HepG2 (cell line): ENCODE data around the gene TNFAIP2. TPM values are rescaled to one million over a fixed set of nuclear protein-coding genes. Genes with fewer than 3 reads are reported as not detected.

ENCODE experiments used
- ATAC-seq: fragments of 200-7000 bp; cut with Tn5 transposase; 3 replicates; pipeline ENCODE4 v1.9.1; 2020; ENCODE audit warnings: mild to moderate bottlenecking, moderate library complexity
- BruUV-seq: library from RNA; stranded (reverse); fragments of 400-500 nt; replicated peaks from 2 replicates; lab custom pipeline; 2021; lab: Mats Ljungman, UMichigan
- CTCF ChIA-PET: fragments of 300-600 bp; formaldehyde crosslinking; extraction: SDS; loops from one replicate; lab custom pipeline; 2021; ENCODE audit warnings: low total read pairs, inconsistent platforms, low intra/inter-chr PET ratio; lab: Yijun Ruan, JAX
- POLR2A ChIA-PET: fragments of 350-600 bp; sonication (Branson Sonifier 250); formaldehyde crosslinking; loops from one replicate; lab custom pipeline; 2020; ENCODE audit warnings: antibody characterized with exemption, inconsistent platforms; lab: Yijun Ruan, JAX
- DNase-seq: peaks from one replicate; pipeline ENCODE4 v3.0.0-alpha.2; 2015; ENCODE audit warnings: low spot score
- FAIRE-seq: peaks from 3 replicates; lab custom pipeline; 2011; peaks lifted over from hg19 to GRCh38; lab: Jason Lieb, UNC
- H2AFZ ChIP-seq: one replicate; pipeline ENCODE4 v1.6.1; 2011; ENCODE audit warnings: low read length, inconsistent platforms
- H3K27ac ChIP-seq: fragments of 300-600 bp; 3 replicates; pipeline ENCODE4 v1.8.0; 2011; ENCODE audit warnings: mixed run types, mild to moderate bottlenecking, mixed read lengths, low read length, inconsistent platforms; ENCODE audit not compliant: insufficient read depth; ENCODE audit errors: extremely low read length
- H3K27me3 ChIP-seq, 2 experiments: fragments of 200-600 bp in 1 of 2; 2 replicates in 1 of 2; 3 replicates in 1 of 2; pipeline versions ENCODE4 v1.6.0 to v1.8.0; 2011; ENCODE audit warnings: low read length in 2 of 2, mild to moderate bottlenecking in 2 of 2, moderate library complexity in 2 of 2, inconsistent platforms in 1 of 2; ENCODE audit not compliant: insufficient read depth in 2 of 2, control insufficient read depth in 1 of 2
- H3K36me3 ChIP-seq, 2 experiments: fragments of 200-600 bp in 1 of 2; replicated peaks in 1 of 2; 2 replicates in 1 of 2; 3 replicates in 1 of 2; pipeline versions ENCODE4 v1.5.1 to v1.8.0; 2011; ENCODE audit warnings: low read length in 2 of 2, inconsistent platforms in 1 of 2; ENCODE audit not compliant: insufficient read depth in 2 of 2, control insufficient read depth in 1 of 2
- H3K4me1 ChIP-seq: 2 replicates; pipeline ENCODE4 v1.5.1; 2012; ENCODE audit warnings: low read length, inconsistent platforms; ENCODE audit not compliant: insufficient read depth
- H3K4me2 ChIP-seq: 2 replicates; pipeline ENCODE4 v1.6.0; 2011; ENCODE audit warnings: low read depth, low read length, inconsistent platforms
- H3K4me3 ChIP-seq, 3 experiments: fragments of 200-600 bp in 1 of 3; sonication (generic), shearing (Covaris generic) in 1 of 3; replicated peaks in 1 of 3; 2 replicates each; pipeline ENCODE4 v1.5.1; 2011 to 2016; ENCODE audit warnings: low read length in 3 of 3, inconsistent platforms in 2 of 3, low read depth in 2 of 3, mild to moderate bottlenecking in 2 of 3, control low read depth in 1 of 3, mixed read lengths in 1 of 3; ENCODE audit not compliant: insufficient read depth in 1 of 3
- H3K79me2 ChIP-seq: one replicate; pipeline ENCODE4 v1.6.1; 2011; ENCODE audit warnings: low read length, inconsistent platforms; ENCODE audit not compliant: insufficient read depth
- H3K9ac ChIP-seq: 2 replicates; pipeline ENCODE4 v1.6.0; 2011; ENCODE audit warnings: mild to moderate bottlenecking, low read depth, low read length, inconsistent platforms; ENCODE audit not compliant: insufficient read depth
- H3K9me3 ChIP-seq: 2 replicates; pipeline ENCODE4 v1.5.1; 2012; ENCODE audit warnings: mild to moderate bottlenecking, low read length
- H4K20me1 ChIP-seq: 2 replicates; pipeline ENCODE4 v1.6.0; 2011; ENCODE audit warnings: inconsistent platforms, mild to moderate bottlenecking, low read length, moderate library complexity; ENCODE audit not compliant: insufficient read depth
- NKX3-1 ChIP-seq: sonication (generic); formaldehyde crosslinking; IDR thresholded peaks from 2 replicates; pipeline ENCODE4 v1.5.0; 2020; ENCODE audit warnings: missing genetic modification reagents
- SAP130 ChIP-seq: IDR thresholded peaks from 2 replicates; pipeline ENCODE4 v1.6.1; 2016; ENCODE audit warnings: low read depth
- TP53 ChIP-seq: sonication (generic); formaldehyde crosslinking; conservative IDR thresholded peaks from 2 replicates; pipeline ENCODE4 v1.4.0; 2020; ENCODE audit warnings: missing genetic modification reagents
- ZFP82 ChIP-seq: sonication (generic); formaldehyde crosslinking; IDR thresholded peaks from 2 replicates; pipeline ENCODE4 v1.5.1; 2020; ENCODE audit warnings: mild to moderate bottlenecking, missing genetic modification reagents, borderline replicate concordance
- ZNF460 ChIP-seq: sonication (generic); formaldehyde crosslinking; IDR thresholded peaks from 2 replicates; pipeline ENCODE4 v1.5.1; 2020; ENCODE audit warnings: missing genetic modification reagents, mild to moderate bottlenecking, borderline replicate concordance
- ZNF746 ChIP-seq: sonication (generic); formaldehyde crosslinking; IDR thresholded peaks from 2 replicates; pipeline ENCODE4 v1.8.0; 2022; ENCODE audit warnings: mild to moderate bottlenecking, missing genetic modification reagents
- WGBS: methylation state at CpG from one replicate; pipeline ENCODE4 v1.1.6; 2017; ENCODE audit warnings: low lambda C conversion rate; 5-methylcytosine and 5-hydroxymethylcytosine counted together
- in situ Hi-C: cut with HindIII; loops from 2 replicates; pipeline ENCODE4 v1.10.0; 2017; ENCODE audit warnings: low pct_unique_long_range_greater_than_20kb; ENCODE audit not compliant: extremely low pct_ligation_motif_present
- intact Hi-C: fragments of 100-400 bp; cut with micrococcal nuclease; formaldehyde crosslinking; loops from one replicate; pipeline ENCODE4 v1.10.0; 2022; ENCODE audit not compliant: unreplicated experiment
- polyA plus RNA-seq, 8 experiments: library from polyadenylated mRNA; depleted of rRNA in 3 of 8; stranded (reverse) in 7 of 8; unstranded in 1 of 8; fragments of >200 nt; fragmentation: Illumina TruSeq in 4 of 8; extraction: Trizol in 4 of 8; gene quantifications; 2 replicates each; pipeline versions ENCODE4 v1.2.1 to v1.2.3, GENCODE V29; 2011 to 2016; ENCODE audit warnings: low read depth in 4 of 8, missing spikeins in 1 of 8, mixed read lengths in 1 of 8; ENCODE audit not compliant: insufficient read depth in 1 of 8
- total RNA-seq, 5 experiments: library from RNA; depleted of rRNA; stranded (reverse); fragments of >200 nt; fragmentation: Illumina TruSeq; extraction: Trizol; gene quantifications; 2 replicates each; pipeline ENCODE4 v1.2.3, GENCODE V29; 2016; ENCODE audit warnings: low read depth in 1 of 5
- TF ChIP-seq, protein P1 (sequence below): sonication (generic); formaldehyde crosslinking; conservative IDR thresholded peaks from 2 replicates; pipeline ENCODE4 v1.8.0; 2022; ENCODE audit warnings: missing genetic modification reagents
- TF ChIP-seq, protein P2 (sequence below): IDR thresholded peaks from 2 replicates; pipeline ENCODE4 v1.6.1; 2016; ENCODE audit warnings: mild to moderate bottlenecking
- TF ChIP-seq, protein P3 (sequence below): sonication (generic); formaldehyde crosslinking; IDR thresholded peaks from 2 replicates; pipeline ENCODE4 v1.9.0; 2021; ENCODE audit warnings: missing genetic modification reagents, borderline replicate concordance
- TF ChIP-seq, protein P4 (sequence below): sonication (generic); formaldehyde crosslinking; IDR thresholded peaks from 2 replicates; pipeline ENCODE4 v1.4.0; 2020; ENCODE audit warnings: mild to moderate bottlenecking, missing genetic modification reagents, borderline replicate concordance
- TF ChIP-seq, protein P5 (sequence below): sonication (generic); formaldehyde crosslinking; IDR thresholded peaks from 2 replicates; pipeline ENCODE4 v1.5.0; 2020; ENCODE audit warnings: missing genetic modification reagents, mild to moderate bottlenecking, borderline replicate concordance

The TNFAIP2 gene
- total and polyA plus RNA-seq, 2 of the 13 experiments (the other 11 are each of a cell fraction or from before 2014, with no cell fraction given), result 0.46 to 1.5 TPM

DNA sequence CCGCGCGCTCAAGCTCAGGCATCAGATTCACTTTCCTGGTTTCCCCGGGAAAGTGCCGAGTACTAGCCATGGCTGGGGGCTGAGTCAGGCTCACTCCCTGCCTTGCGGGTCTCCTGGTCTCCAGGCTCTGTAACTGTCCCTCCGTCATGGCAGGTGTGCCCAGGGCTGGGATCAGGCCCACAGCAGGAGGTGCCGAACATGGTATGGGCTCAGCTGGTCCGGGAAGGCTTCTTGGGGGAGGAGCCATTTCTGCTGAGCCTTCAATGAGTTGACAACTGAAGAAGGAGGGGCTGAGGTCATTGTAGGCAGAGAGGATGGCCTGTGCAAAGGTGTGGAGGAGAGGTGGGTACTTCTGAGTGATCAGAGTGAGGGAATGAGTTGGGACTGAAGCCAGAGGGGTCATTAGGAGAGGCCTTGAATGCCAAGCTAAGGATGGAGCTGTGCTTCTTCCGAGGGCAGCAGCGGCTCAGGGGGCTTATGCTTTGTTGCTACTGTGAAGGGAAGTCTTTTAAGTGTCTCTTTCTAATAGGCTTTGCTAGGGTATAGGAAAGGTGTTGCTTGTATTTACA is 28.0 kb upstream of the TNFAIP2 start:
- intact Hi-C loops (no loop called here), in situ Hi-C loops (no loop called here)
- ChIA-PET CTCF (no interaction called here), POLR2A (interaction anchor here (0.8 to 2.6 kb wide), 5 partner anchors 9 to 239 kb away, joined by 3 to 39 read pairs (median 11); partner anchors contain the start of gene EIF5)
- FAIRE-seq, result no peak
- no peak for DNase-seq
- H4K20me1 ChIP-seq, result no peaks in the 10 kb centered on the region
- peak overlapping the region; percentile 82 to 94 (median 86) for H3K4me3 ChIP-seq
- peak overlapping the region; percentile 96 for H3K4me2 ChIP-seq
- peaks cover 0 to 6% of the 10 kb centered on the region in 2 experiments; a peak in 2 of 5 replicates for H3K27me3 ChIP-seq
- no peak for ATAC-seq
- H3K4me1 ChIP-seq, result peaks cover 85% of the 10 kb centered on the region
- H3K27ac ChIP-seq, result peak overlapping the region; percentile 84
- H3K9ac ChIP-seq, result peak overlapping the region; percentile 83
- peaks cover 22% of the 10 kb centered on the region for H3K79me2 ChIP-seq
- BruUV-seq, result no TSS peak
- H3K36me3 ChIP-seq, result no peaks in the 10 kb centered on the region
- WGBS, result 15% methylated on average over 5 of the region's 11 CpGs
- no peaks in the 10 kb centered on the region for H3K9me3 ChIP-seq
- H2AFZ ChIP-seq, result no peak overlapping the region
- TF ChIP-seq, protein P1, sequence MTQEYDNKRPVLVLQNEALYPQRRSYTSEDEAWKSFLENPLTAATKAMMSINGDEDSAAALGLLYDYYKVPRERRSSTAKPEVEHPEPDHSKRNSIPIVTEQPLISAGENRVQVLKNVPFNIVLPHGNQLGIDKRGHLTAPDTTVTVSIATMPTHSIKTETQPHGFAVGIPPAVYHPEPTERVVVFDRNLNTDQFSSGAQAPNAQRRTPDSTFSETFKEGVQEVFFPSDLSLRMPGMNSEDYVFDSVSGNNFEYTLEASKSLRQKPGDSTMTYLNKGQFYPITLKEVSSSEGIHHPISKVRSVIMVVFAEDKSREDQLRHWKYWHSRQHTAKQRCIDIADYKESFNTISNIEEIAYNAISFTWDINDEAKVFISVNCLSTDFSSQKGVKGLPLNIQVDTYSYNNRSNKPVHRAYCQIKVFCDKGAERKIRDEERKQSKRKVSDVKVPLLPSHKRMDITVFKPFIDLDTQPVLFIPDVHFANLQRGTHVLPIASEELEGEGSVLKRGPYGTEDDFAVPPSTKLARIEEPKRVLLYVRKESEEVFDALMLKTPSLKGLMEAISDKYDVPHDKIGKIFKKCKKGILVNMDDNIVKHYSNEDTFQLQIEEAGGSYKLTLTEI (CRISPR knock-in tag), result no peak
- TF ChIP-seq SAP130 (CRISPR knock-in tag) (peak; percentile 33; the same call in 1 of the 2 replicates), NKX3-1 (CRISPR knock-in tag) (no peak), ZFP82 (peak; percentile 3; the same call in 1 of the 2 replicates), ZNF746 (no peak), TP53 (CRISPR knock-in tag) (no peak), ZNF460 (CRISPR knock-in tag) (no peak)
- TF ChIP-seq, protein P2, sequence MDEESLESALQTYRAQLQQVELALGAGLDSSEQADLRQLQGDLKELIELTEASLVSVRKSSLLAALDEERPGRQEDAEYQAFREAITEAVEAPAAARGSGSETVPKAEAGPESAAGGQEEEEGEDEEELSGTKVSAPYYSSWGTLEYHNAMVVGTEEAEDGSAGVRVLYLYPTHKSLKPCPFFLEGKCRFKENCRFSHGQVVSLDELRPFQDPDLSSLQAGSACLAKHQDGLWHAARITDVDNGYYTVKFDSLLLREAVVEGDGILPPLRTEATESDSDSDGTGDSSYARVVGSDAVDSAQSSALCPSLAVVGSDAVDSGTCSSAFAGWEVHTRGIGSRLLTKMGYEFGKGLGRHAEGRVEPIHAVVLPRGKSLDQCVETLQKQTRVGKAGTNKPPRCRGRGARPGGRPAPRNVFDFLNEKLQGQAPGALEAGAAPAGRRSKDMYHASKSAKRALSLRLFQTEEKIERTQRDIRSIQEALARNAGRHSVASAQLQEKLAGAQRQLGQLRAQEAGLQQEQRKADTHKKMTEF, result peak; percentile 8; the same call in 1 of the 2 replicates
- TF ChIP-seq, protein P3, sequence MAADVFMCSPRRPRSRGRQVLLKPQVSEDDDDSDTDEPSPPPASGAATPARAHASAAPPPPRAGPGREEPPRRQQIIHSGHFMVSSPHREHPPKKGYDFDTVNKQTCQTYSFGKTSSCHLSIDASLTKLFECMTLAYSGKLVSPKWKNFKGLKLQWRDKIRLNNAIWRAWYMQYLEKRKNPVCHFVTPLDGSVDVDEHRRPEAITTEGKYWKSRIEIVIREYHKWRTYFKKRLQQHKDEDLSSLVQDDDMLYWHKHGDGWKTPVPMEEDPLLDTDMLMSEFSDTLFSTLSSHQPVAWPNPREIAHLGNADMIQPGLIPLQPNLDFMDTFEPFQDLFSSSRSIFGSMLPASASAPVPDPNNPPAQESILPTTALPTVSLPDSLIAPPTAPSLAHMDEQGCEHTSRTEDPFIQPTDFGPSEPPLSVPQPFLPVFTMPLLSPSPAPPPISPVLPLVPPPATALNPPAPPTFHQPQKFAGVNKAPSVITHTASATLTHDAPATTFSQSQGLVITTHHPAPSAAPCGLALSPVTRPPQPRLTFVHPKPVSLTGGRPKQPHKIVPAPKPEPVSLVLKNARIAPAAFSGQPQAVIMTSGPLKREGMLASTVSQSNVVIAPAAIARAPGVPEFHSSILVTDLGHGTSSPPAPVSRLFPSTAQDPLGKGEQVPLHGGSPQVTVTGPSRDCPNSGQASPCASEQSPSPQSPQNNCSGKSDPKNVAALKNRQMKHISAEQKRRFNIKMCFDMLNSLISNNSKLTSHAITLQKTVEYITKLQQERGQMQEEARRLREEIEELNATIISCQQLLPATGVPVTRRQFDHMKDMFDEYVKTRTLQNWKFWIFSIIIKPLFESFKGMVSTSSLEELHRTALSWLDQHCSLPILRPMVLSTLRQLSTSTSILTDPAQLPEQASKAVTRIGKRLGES, result no peak
- TF ChIP-seq, protein P4, sequence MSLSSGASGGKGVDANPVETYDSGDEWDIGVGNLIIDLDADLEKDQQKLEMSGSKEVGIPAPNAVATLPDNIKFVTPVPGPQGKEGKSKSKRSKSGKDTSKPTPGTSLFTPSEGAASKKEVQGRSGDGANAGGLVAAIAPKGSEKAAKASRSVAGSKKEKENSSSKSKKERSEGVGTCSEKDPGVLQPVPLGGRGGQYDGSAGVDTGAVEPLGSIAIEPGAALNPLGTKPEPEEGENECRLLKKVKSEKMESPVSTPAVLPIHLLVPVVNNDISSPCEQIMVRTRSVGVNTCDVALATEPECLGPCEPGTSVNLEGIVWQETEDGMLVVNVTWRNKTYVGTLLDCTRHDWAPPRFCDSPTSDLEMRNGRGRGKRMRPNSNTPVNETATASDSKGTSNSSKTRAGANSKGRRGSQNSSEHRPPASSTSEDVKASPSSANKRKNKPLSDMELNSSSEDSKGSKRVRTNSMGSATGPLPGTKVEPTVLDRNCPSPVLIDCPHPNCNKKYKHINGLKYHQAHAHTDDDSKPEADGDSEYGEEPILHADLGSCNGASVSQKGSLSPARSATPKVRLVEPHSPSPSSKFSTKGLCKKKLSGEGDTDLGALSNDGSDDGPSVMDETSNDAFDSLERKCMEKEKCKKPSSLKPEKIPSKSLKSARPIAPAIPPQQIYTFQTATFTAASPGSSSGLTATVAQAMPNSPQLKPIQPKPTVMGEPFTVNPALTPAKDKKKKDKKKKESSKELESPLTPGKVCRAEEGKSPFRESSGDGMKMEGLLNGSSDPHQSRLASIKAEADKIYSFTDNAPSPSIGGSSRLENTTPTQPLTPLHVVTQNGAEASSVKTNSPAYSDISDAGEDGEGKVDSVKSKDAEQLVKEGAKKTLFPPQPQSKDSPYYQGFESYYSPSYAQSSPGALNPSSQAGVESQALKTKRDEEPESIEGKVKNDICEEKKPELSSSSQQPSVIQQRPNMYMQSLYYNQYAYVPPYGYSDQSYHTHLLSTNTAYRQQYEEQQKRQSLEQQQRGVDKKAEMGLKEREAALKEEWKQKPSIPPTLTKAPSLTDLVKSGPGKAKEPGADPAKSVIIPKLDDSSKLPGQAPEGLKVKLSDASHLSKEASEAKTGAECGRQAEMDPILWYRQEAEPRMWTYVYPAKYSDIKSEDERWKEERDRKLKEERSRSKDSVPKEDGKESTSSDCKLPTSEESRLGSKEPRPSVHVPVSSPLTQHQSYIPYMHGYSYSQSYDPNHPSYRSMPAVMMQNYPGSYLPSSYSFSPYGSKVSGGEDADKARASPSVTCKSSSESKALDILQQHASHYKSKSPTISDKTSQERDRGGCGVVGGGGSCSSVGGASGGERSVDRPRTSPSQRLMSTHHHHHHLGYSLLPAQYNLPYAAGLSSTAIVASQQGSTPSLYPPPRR (CRISPR knock-in tag), result no peak
- TF ChIP-seq, protein P5, sequence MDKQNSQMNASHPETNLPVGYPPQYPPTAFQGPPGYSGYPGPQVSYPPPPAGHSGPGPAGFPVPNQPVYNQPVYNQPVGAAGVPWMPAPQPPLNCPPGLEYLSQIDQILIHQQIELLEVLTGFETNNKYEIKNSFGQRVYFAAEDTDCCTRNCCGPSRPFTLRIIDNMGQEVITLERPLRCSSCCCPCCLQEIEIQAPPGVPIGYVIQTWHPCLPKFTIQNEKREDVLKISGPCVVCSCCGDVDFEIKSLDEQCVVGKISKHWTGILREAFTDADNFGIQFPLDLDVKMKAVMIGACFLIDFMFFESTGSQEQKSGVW (CRISPR knock-in tag), result no peak
